Pancreas (tissue), 10 donors: ENCODE data around the gene SSR3. TPM values are rescaled to one million over a fixed set of nuclear protein-coding genes. Genes with fewer than 3 reads are reported as not detected.

Experiments used
- ATAC-seq, 4 donors: fragments of 200-7000 bp; cut with Tn5 transposase; one replicate each; pipeline versions ENCODE4 v1.8.0 to v1.9.1; 2020; ENCODE audit warnings: mild to moderate bottlenecking in 4 of 4, moderate library complexity in 4 of 4
- DNase-seq, 6 donors: peaks; one replicate each; pipeline ENCODE4 v3.0.0-alpha.2; 2020
- FAIRE-seq: peaks from 2 replicates; lab custom pipeline; 2012; peaks lifted over from hg19 to GRCh38; lab: Jason Lieb, UNC
- H3K27ac ChIP-seq, 4 donors: fragments of 200-600 bp; sonication (generic); 1 replicate in 3 of 4; 2 replicates in 1 of 4; pipeline versions ENCODE4 v1.5.0 to v1.8.0; 2020
- H3K27me3 ChIP-seq, 4 donors: fragments of 200-600 bp; one replicate each; pipeline ENCODE4 v1.8.0; 2021
- H3K36me3 ChIP-seq, 3 donors: fragments of 200-600 bp; sonication (generic) in 1 of 3; one replicate each; pipeline versions ENCODE4 v1.5.0 to v1.8.0; 2020 to 2021
- H3K4me1 ChIP-seq, 3 donors: fragments of 200-600 bp; one replicate each; pipeline ENCODE4 v1.8.0; 2021
- H3K4me3 ChIP-seq, 4 donors: fragments of 200-600 bp; sonication (generic) in 2 of 4; one replicate each; pipeline versions ENCODE4 v1.5.0 to v1.8.0; 2020 to 2021
- H3K9me3 ChIP-seq, 4 donors: fragments of 200-600 bp; one replicate each; pipeline ENCODE4 v1.8.0; 2021
- WGBS, 2 donors: extraction: QIAGEN DNeasy Blood & Tissue Kit; methylation state at CpG; one replicate each; pipeline ENCODE4 v1.1.7; 2013; 5-methylcytosine and 5-hydroxymethylcytosine counted together
- intact Hi-C, 3 donors: fragments of 100-400 bp; cut with DNase I; formaldehyde crosslinking; loops; one replicate each; pipeline versions ENCODE4 v1.11.1 to v1.14.2; 2022
- polyA plus RNA-seq, 2 donors: library from polyadenylated mRNA; stranded (reverse); fragments of 200-250 nt; gene quantifications; one replicate each; pipeline ENCODE4 v1.2.3, GENCODE V29; 2013
- total RNA-seq, 6 donors: library from RNA; stranded (reverse); fragmentation: NEBNext Ultra II Directional in 4 of 6; extraction: Animal tissue kit (Norgen Biotek cat#: 25700) in 4 of 6; gene quantifications; one replicate each; pipeline versions ENCODE4 v1.2.1 to v1.2.4, GENCODE V29; 2021 to 2023
- TF ChIP-seq, protein P1 (sequence below), 4 donors: fragments of 200-600 bp; sonication (generic) in 3 of 4; IDR thresholded peaks; one replicate each; pipeline versions ENCODE4 v1.5.0 to v1.8.0; 2021; ENCODE audit warnings: antibody characterized with exemption in 4 of 4
- donor health status: healthy with polysubstance abuse.
- donor health status: DM: no; HTN: no; CAD: no; lungs with moderate emphysema.
- donor health status: DM: no; HTN: no; CAD: no.
- donor health status: control.
- donor health status: control.
- donor health status: Bipolar disorder and iron deficiency.
- donor health status: DM: yes; HTN: yes; CAD: no.
- donor health status: DM: no; HTN: no; CAD: no.
- donor health status: DM: no; HTN: no; CAD: no.
- donor health status: DM: yes; HTN: yes; CAD: no.

Gene SSR3
- total RNA-seq (100 to 1,000 TPM; 144 to 251 (median 193) TPM), polyA plus RNA-seq (10 to 100 TPM; 91.5 to 96.9 TPM)

DNA sequence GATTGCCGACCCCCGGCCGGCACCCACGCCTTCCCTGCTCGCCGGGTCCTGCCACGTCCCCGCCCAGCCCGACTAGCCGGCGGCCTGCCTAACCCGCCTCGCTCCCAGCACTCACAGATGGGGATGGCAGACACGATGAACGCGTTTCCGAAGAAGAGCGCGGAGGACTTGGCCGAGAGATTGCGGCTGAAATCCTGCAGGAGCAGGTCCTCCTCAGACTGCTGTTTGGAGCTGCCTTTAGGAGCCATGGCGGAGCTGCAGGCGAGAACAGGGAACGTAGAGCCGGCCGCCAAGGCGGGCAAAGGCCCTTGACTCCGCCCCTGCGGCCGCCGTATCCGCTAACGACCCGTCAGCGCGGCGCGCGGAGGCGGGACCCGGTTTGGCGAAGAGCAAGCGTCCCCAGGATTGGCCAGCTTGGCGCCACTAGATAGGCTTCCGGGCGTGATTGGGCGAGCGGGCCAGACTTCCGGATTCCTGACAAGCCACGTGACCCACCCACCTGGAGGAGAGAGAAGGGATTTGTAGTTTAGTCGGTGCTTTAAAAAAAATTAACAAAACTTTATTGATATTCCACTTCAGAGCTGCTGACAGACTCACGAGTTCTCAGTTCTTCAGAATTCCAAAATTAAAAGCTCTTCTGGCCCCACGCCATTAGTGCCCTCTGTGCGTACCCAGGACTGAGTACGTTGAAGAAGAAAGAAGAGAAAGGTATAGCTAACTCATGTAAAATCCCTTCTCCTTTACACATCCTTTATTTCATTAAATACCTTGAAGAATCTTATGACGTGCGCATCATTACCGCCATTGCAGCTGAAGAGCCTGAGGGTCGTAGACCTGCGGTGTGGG is at the start of gene SSR3:
Gene SSR3 (minus strand): TSS at position 276 of the 846 bp plus-strand sequence. CDS start 28 bp downstream, at position 248.
- Histone ChIP-seq H3K27ac (peak within 1 kb of the TSS; percentile 67 to 94 (median 76)), H3K4me1 (peaks cover 21 to 42% (median 37%) of the 10 kb centered on the region in 3 donors), H3K27me3 (no peaks in the 10 kb centered on the region), H3K9me3 (no peaks in the 10 kb centered on the region), H3K36me3 (peaks cover 0 to 5% (median 0%) of the 10 kb centered on the region in 3 donors), H3K4me3 (peak within 1 kb of the TSS; percentile 50 to 83 (median 76))
- 4% methylated on average over 60 of the region's 60 CpGs for whole genome bisulfite sequencing, 2 donors
- peak; percentile 99 for DNase-seq
- FAIRE-seq: peak; percentile 95
- intact Hi-C loops: loop anchor here in 1 of 3 donors (10.0 kb wide), 1 partner anchor 120 kb away; the partner anchor contains the start of gene TIPARP
- TF ChIP-seq, protein P1, sequence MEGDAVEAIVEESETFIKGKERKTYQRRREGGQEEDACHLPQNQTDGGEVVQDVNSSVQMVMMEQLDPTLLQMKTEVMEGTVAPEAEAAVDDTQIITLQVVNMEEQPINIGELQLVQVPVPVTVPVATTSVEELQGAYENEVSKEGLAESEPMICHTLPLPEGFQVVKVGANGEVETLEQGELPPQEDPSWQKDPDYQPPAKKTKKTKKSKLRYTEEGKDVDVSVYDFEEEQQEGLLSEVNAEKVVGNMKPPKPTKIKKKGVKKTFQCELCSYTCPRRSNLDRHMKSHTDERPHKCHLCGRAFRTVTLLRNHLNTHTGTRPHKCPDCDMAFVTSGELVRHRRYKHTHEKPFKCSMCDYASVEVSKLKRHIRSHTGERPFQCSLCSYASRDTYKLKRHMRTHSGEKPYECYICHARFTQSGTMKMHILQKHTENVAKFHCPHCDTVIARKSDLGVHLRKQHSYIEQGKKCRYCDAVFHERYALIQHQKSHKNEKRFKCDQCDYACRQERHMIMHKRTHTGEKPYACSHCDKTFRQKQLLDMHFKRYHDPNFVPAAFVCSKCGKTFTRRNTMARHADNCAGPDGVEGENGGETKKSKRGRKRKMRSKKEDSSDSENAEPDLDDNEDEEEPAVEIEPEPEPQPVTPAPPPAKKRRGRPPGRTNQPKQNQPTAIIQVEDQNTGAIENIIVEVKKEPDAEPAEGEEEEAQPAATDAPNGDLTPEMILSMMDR (IDR thresholded peaks at IDR 0.05): peak in 2 of 4 donors; percentile 10 to 40
- ATAC-seq: peak; percentile 97 to 99 (median 98)

DNA sequence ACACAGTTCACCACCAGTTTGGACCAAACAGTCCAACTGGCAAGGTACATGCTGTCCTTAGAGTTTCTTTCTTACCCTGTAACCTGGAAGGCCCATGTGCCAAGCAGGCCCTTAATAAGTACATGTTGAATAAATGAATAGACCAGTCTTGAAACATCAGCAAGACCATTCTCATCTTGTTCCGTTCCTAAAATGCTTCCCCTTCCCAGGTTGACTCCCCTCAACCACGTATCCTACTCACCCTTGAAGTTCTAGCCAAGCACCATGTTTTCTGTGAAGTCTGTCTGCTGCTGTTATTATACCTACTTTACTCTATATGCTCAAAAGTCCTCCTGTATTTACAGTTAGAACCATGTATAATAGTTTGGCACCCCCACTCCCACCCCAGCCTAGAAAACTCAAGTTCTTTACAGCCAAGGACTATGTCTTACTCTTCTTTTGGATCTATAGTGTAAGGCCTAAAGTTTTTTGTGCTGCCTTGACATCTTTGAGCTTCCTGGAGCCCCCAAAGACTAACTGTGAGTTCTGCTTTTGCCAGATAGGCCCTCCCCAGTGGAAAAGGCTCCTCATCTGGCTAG is 49.2 kb upstream of the SSR3 start:
- Histone ChIP-seq H3K4me3 (no peak overlapping the region), H3K9me3 (no peaks in the 10 kb centered on the region), H3K27me3 (no peaks in the 10 kb centered on the region), H3K4me1 (peaks cover 0 to 11% (median 3%) of the 10 kb centered on the region in 3 donors), H3K27ac (no peak overlapping the region), H3K36me3 (no peaks in the 10 kb centered on the region)
- intact Hi-C loops: no loop called here
- no peak for ATAC-seq
- WGBS, 2 donors: 96 to 98% methylated on average over 2 of the region's 2 CpGs
- TF ChIP-seq, protein P1 (IDR thresholded peaks at IDR 0.05): no peak
- DNase-seq: no peak
- no peak for FAIRE-seq

DNA sequence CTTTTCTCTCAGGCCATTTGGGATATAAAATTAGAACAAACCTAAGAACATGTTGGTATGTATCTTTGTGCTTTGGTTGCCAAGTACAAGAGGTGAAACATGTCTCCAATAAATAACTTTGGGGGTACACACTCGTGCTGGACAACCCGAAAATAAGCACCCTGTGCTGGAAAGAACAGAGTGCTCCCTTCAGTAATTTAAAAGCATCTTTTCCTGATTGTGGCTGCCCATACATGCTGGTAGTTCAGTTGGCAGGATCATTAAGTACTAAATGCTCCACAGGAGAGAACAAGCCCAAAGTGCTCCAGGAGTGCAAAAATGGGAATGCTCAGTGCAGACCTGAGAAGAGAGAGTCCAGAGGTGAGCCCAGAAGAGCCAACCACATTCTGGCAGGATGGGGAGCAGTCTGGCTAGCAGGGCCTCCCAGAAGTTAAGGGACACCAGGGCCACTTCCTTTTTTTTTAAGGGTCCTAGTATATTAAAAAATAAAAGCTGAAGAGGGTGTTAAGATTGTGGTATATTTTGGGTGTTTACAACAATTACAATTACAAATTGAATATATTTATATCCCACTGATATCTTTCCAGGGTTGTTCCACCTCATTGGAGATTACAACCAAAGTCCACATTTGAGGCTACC is 48.6 kb upstream of the SSR3 start:
- Histone ChIP-seq H3K4me3 (no peak overlapping the region), H3K4me1 (peaks cover 0 to 11% (median 3%) of the 10 kb centered on the region in 3 donors), H3K27me3 (no peaks in the 10 kb centered on the region), H3K27ac (no peak overlapping the region), H3K9me3 (no peaks in the 10 kb centered on the region), H3K36me3 (no peaks in the 10 kb centered on the region)
- ATAC-seq (no peak), FAIRE-seq (no peak), DNase-seq (no peak)
- TF ChIP-seq, protein P1 (IDR thresholded peaks at IDR 0.05): no peak
- 84 to 92% methylated on average over 2 of the region's 2 CpGs for WGBS, 2 donors
- intact Hi-C loops: no loop called here

DNA sequence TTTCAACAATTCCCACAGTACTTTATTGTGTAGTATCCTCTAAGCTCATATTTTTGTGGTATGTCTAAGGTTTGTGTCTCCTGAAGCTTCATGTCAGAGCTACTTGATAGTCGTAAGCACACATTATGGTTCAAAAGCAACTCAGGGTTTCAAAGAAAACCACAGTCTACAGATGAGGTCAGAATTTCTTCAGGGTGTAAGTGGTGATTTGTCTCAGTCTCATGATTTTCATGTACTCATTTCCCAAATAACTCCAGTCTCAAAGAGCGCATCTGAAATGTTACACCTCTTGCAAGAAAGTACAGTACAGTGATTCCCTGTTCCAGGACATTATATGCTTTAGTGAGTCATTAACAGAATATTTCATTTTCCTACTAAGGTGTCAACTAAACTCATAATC is 47.5 kb upstream of the SSR3 start:
- TF ChIP-seq, protein P1 (IDR thresholded peaks at IDR 0.05): no peak
- FAIRE-seq: no peak
- H3K27me3 ChIP-seq: no peaks in the 10 kb centered on the region
- DNase-seq: no peak
- H3K27ac ChIP-seq: no peak overlapping the region
- ATAC-seq: no peak
- 91 to 95% methylated on average over 2 of the region's 2 CpGs for WGBS, 2 donors
- intact Hi-C loops: no loop called here
- no peaks in the 10 kb centered on the region for H3K36me3 ChIP-seq
- no peak overlapping the region for H3K4me3 ChIP-seq
- H3K9me3 ChIP-seq: no peaks in the 10 kb centered on the region
- H3K4me1 ChIP-seq: peaks cover 0 to 11% (median 3%) of the 10 kb centered on the region in 3 donors
